GM11168 (cell line): ENCODE data around the gene VPS41.

Experiments used
- in situ Hi-C: fragments of 300-500 bp; cut with MboI; formaldehyde crosslinking; loops from one replicate; pipeline ENCODE4 v1.12.0; 2022; ENCODE audit warnings: low sequenced_read_pairs; ENCODE audit not compliant: unreplicated experiment

The VPS41 gene

GRCh38 chr7:38825721-38826440, 83.1 kb downstream of the VPS41 start:
- in situ Hi-C loops = no loop called here

GRCh38 chr7:38824948-38825347, 84.0 kb downstream of the VPS41 start:
- in situ Hi-C loops = loop anchor here (25.0 kb wide), 1 partner anchor 637 kb away; no protein-coding TSS in a partner anchor

- in situ Hi-C loops = loop anchor here (25.0 kb wide), 1 partner anchor 640 kb away; no protein-coding TSS in a partner anchor
Measured at GRCh38 chr7:38822549-38822948, 86.4 kb downstream of the VPS41 start.

GRCh38 chr7:38820571-38820970, 88.4 kb downstream of the VPS41 start:
- in situ Hi-C loops = loop anchor here (25.0 kb wide), 1 partner anchor 642 kb away; no protein-coding TSS in a partner anchor

- in situ Hi-C loops = loop anchor here (25.0 kb wide), 1 partner anchor 643 kb away; no protein-coding TSS in a partner anchor
Measured at GRCh38 chr7:38819463-38819862, 89.5 kb downstream of the VPS41 start.

- in situ Hi-C loops = loop anchor here (25.0 kb wide), 1 partner anchor 645 kb away; no protein-coding TSS in a partner anchor
Measured at GRCh38 chr7:38817526-38817925, 91.5 kb downstream of the VPS41 start.

GRCh38 chr7:38813768-38814167, 95.2 kb downstream of the VPS41 start:
- in situ Hi-C loops = loop anchor here (25.0 kb wide), 1 partner anchor 649 kb away; no protein-coding TSS in a partner anchor

GRCh38 chr7:38806912-38807311, 102.1 kb downstream of the VPS41 start:
- in situ Hi-C loops = loop anchor here (25.0 kb wide), 1 partner anchor 655 kb away; no protein-coding TSS in a partner anchor

GRCh38 chr7:38801786-38802185, 107.2 kb downstream of the VPS41 start:
- in situ Hi-C loops = loop anchor here (25.0 kb wide), 1 partner anchor 661 kb away; no protein-coding TSS in a partner anchor

GRCh38 chr7:38798552-38799267, 110.3 kb downstream of the VPS41 start:
- in situ Hi-C loops = no loop called here

GRCh38 chr7:38796626-38797501, 112.1 kb downstream of the VPS41 start:
- in situ Hi-C loops = no loop called here

GRCh38 chr7:38795593-38795992, 113.4 kb downstream of the VPS41 start:
- in situ Hi-C loops = no loop called here

- in situ Hi-C loops = no loop called here
Measured at GRCh38 chr7:38781991-38782390, 127.0 kb downstream of the VPS41 start.

- in situ Hi-C loops = no loop called here
Measured at GRCh38 chr7:38777609-38778008, 131.4 kb downstream of the VPS41 start.

GRCh38 chr7:38775506-38776175, 133.3 kb downstream of the VPS41 start:
- in situ Hi-C loops = no loop called here

- in situ Hi-C loops = no loop called here
Measured at GRCh38 chr7:38773430-38773829, 135.6 kb downstream of the VPS41 start.

- in situ Hi-C loops = no loop called here
Measured at GRCh38 chr7:38760226-38760625, 148.8 kb downstream of the VPS41 start.

GRCh38 chr7:38759028-38759427, 150.0 kb downstream of the VPS41 start:
- in situ Hi-C loops = no loop called here

GRCh38 chr7:38757931-38758330, 151.1 kb downstream of the VPS41 start:
- in situ Hi-C loops = no loop called here

GRCh38 chr7:38756521-38756920, 152.5 kb downstream of the VPS41 start:
- in situ Hi-C loops = no loop called here
